HG02759 (cell line): Measurements from ENCODE around the gene RPS17.
"Not testable (repeated sequence)": the region's sequence is repeated elsewhere in the genome, so short reads cannot be mapped to it uniquely, and the experiment has no call there.

Source experiments
- ATAC-seq: cut with Tn5 transposase; IDR thresholded peaks from one replicate; pipeline ENCODE4 v1.9.1; 2021; ENCODE audit warnings: mild to moderate bottlenecking, moderate library complexity; ENCODE audit not compliant: unreplicated experiment

The RPS17 gene

GRCh38 chr15:82548700-82549099, 8.4 kb upstream of the RPS17 start:
- no peak for ATAC-seq

GRCh38 chr15:82545478-82545877, 5.2 kb upstream of the RPS17 start:
- no peak for ATAC-seq

DNA sequence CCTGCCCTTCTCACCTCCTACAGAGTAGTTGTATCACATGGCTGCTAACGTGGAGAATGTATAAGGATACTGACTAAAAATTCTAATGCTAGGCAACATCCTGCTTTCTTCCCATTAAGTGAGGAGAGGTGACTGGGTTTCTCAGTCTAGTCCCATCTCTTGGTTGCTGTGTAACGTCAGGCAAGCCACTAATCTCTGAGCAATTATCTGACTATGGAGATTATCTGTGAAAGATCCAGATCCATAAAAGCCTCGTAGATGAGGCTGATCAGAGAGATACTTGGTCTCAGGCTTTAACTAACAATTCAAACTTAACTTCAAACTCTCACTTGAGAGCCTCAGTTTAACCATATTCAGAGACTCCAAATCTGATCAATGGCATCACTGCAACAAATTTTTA, 4.7 kb upstream of the RPS17 start:
- ATAC-seq: no peak

DNA sequence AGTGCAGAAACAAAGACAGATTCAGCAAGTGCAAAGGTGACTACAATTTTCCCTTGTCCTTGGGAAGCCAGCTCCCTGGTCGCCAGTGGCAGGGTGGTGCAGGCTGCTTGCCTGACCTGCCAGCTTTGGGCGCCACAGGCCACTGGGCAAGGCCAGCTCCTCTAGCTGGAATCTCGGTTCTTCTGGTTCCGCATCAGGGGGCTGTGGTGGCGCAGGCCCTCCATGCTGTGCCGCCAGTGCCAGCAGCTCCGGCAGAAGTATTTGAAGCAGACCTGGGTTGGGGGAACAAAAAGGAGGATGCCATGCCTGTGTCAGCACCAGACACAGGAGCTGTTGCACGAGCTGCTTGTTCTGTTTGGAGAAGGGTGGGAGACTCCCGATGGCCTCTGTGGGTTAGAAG, 4.2 kb upstream of the RPS17 start:
- no peak for ATAC-seq

DNA sequence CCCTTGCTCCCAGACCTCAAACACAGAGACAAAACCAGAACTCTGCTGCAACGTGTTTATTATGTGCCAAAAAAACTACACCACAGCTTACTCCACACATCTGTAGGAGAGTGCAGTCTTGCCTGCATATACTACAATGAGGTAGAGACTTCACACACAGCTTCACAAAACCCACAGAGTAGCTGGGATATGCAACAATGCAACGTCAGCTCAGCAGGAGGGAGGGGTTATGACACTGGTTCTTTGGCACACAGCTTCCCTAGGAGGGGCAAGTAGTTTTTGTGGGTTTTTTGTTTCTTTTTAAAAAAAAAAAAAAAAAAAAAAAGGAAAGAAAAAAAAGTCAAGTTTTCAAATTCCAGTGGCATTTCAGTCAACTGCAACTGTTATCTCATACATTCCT, 2.9 kb upstream of the RPS17 start:
- ATAC-seq: no peak

GRCh38 chr15:82540984-82541431, 751 bp upstream of the RPS17 start:
- peak; percentile 1 for ATAC-seq

- peak; percentile 0 for ATAC-seq
These were observed 584 bp downstream of the RPS17 start for GRCh38 chr15:82539691-82540054.

DNA sequence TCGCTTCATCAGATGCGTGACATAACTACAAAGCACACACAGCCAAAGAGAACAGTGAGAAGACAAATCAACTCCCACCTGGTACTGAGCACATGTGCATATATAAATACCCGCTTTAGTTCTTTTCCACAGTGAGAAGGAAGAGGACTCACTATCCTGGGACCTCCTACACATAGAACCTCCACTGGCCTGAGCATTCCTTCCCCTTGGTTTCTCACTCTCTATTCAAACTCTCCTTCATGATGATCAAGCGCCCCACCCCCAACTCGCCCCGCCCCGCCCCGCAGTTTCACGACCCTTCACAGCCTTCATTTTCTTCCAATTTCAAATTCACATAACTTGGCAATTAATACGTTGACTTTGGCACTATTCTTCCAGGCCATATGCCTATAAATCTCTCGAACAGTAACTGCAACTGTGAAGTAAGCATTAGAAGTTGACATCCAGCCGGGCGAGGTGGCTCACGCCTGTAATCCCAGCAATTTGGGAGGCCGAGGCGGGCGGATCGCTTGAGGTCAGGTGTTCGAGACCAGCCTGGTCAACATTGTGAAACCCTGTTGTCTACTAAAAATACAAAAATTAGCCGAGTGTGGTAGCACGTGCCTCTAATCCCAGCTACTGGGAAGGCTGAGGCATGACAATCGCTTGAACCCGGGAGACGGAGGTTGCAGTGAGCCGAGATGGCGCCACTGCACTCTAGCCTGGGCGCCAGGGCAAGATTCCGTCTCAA, 1.1 kb downstream of the RPS17 start:
- no peak for ATAC-seq

- no peak for ATAC-seq
These were observed 2.8 kb downstream of the RPS17 start for GRCh38 chr15:82537351-82537908.

GRCh38 chr15:82536409-82537350, 3.6 kb downstream of the RPS17 start:
- ATAC-seq: no peak

DNA sequence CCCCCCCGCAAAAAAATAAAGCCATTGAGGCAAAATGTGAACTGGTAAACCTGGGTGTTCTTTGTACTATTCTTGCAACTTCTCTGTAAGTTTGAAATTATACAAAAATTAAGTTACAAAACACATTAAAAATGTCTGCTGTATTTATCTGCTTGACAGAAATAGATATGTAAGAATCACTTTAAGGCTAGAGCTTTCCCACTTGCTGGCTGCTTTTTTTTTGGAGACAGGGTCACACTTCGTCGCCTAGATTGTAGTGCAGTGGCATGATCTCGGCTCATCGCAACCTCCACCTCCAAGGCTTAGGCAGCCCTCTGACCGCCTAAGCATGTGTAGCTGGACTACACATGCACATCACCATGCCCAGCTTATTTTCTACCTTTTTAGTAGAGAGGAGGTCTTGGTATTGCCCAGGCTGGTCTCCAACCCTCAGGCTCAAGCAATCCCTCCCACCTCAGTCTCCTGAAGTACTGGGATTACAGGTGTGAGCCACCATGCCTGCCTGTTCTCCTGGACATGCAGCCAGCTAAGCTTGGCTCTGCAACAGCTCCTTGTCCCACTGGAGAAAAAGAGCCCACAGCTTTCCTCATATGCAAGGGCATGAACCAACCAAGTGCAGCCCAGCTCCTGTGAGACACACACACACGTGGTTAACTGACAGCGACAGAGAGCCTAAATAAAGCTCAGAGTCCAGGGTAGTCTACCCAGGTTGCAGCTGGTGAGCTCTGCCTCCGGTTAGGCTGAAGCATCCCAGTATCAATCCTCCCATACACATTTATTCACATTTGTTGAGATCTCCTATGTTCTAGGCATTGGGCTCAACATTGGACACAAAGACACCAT, 4.5 kb downstream of the RPS17 start:
- no peak for ATAC-seq

DNA sequence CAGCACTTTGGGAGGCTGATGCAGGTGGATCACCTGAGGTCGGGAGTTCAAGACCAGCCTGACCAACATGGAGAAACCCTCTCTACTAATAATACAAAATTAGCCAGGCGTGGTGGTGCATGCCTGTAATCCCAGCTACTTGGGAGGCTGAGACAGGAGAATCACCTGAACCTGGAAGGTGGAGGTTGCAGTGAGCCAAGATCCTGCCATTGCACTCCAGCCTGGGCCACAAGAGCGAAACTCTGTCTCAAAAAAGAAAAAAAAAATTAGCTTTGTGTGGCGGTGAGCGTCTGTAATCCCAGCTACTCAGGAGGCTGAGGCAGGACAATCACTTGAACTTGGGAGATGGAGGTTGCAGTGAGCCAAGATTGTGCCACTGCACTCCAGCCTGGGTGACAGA, 5.1 kb downstream of the RPS17 start:
- not testable (repeated sequence) for ATAC-seq

GRCh38 chr15:82534457-82534861, 5.8 kb downstream of the RPS17 start:
- ATAC-seq: not testable (repeated sequence)

GRCh38 chr15:82533801-82534200, 6.5 kb downstream of the RPS17 start:
- no peak for ATAC-seq

- ATAC-seq: no peak
These were observed 7.2 kb downstream of the RPS17 start for GRCh38 chr15:82532991-82533481.

DNA sequence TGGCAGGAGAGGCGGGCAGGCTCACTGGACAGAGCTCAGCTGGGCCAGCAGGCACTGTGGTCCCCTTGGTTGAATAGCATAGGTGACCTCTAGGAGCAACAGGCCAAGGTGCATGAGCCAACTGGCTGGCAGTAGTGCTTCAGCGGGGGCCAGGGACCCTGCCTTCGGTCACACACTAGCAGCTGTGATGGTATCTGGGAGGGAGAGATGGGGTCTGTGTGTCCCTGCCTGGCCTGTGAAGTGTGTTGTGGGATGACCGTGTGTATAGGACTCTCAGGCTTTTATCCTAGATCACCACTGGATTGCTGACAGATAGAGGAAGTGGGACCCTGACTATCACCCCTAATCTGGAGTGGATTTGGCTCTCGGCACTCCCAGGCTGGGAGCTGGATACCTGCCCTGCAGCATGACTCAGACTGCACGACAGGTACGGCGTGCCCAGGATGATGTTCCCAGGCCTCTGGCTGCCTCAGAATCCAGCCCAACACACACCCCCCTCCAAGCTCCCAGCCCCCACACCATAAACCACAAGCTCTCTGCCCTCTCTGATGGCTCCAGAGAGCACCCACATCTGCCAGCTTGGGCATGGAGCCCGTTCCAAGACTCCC, 7.8 kb downstream of the RPS17 start:
- ATAC-seq: no peak

DNA sequence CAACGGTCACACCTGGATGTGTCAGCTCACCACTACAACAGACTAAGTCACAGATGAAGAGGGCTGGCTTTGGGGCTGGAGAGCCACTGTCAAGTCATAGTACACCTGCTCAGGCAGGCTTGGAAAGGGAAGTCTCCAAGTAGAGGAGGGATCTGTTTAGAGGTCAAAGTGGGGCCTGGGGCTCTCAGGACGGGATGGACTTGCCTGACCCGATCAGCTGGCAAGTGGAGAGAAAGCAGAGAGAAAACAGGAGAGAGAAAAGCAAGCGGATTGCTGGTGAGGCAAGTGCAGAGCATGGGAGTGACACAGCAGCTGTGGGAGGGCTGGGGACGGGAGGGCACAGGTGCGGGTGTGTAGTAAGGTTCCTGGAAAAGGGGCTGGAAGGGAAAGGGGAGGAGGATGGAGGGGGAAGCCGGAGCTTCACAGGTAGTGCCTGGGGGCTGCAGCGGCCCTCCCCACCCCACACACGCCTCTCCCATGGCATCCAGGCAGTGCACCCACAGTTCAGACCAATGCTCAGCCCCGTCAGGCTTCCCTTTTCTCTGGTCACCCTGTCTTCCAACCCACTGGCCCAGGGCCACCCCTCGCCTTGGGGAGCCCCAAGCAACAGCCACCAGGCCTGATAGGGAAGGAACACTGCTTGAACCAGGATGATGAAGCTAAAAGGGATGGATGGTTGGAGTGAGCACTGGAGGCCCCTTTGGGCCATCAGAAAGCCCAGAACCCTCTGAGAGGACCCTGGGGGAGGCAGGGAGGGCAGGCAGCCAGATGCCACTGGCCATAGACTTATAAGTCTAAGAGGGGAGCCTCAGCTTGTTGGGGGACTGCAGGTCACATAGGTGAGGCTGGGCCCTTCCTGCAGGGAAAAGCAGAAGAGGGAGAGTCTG, 8.5 kb downstream of the RPS17 start:
- ATAC-seq: no peak

GRCh38 chr15:82530606-82531379, 9.5 kb downstream of the RPS17 start:
- peak; percentile 86 for ATAC-seq
